H9 (cell line): ENCODE measurements around the gene VPS18. TPM values are rescaled to one million over a fixed set of nuclear protein-coding genes. Genes with fewer than 3 reads are reported as not detected.

Source experiments
- DNase-seq: peaks from one replicate; pipeline ENCODE4 v3.0.0-alpha.2; 2017
- H2AFZ ChIP-seq: one replicate; pipeline ENCODE4 v1.6.1; 2013; ENCODE audit warnings: mild to moderate bottlenecking, low read length, control low read depth, moderate library complexity
- H2AK5ac ChIP-seq: 2 replicates; pipeline ENCODE4 v1.6.1; 2013; ENCODE audit warnings: low read length, control low read depth, mixed read lengths; ENCODE audit not compliant: insufficient read length
- H2BK120ac ChIP-seq: one replicate; pipeline ENCODE4 v1.6.1; 2013; ENCODE audit warnings: low read depth, mild to moderate bottlenecking, low read length, control low read depth, inconsistent platforms; ENCODE audit not compliant: poor library complexity, severe bottlenecking
- H2BK12ac ChIP-seq: 2 replicates; pipeline ENCODE4 v1.6.1; 2013; ENCODE audit warnings: low read length, control low read depth, mixed read lengths, low read depth; ENCODE audit not compliant: insufficient read length
- H2BK15ac ChIP-seq: 2 replicates; pipeline ENCODE4 v1.6.1; 2013; ENCODE audit warnings: low read depth, low read length, control low read depth
- H2BK20ac ChIP-seq: one replicate; pipeline ENCODE4 v1.6.1; 2013; ENCODE audit warnings: low read depth, mild to moderate bottlenecking, low read length, control low read depth, inconsistent platforms; ENCODE audit not compliant: poor library complexity, severe bottlenecking
- H2BK5ac ChIP-seq: 2 replicates; pipeline ENCODE4 v1.6.1; 2013; ENCODE audit warnings: low read length, control low read depth, mixed read lengths; ENCODE audit not compliant: insufficient read length
- H3K14ac ChIP-seq: 2 replicates; pipeline ENCODE4 v1.6.1; 2013; ENCODE audit warnings: low read length, control low read depth; ENCODE audit not compliant: insufficient read depth
- H3K18ac ChIP-seq: 2 replicates; pipeline ENCODE4 v1.6.1; 2013; ENCODE audit warnings: low read depth, mild to moderate bottlenecking, mixed read lengths, low read length, control low read depth; ENCODE audit not compliant: insufficient read length
- H3K23ac ChIP-seq: 2 replicates; pipeline ENCODE4 v1.6.1; 2013; ENCODE audit warnings: low read length, control low read depth, mixed read lengths, low read depth; ENCODE audit not compliant: insufficient read length
- H3K23me2 ChIP-seq: 2 replicates; pipeline ENCODE4 v1.6.1; 2013; ENCODE audit warnings: low read depth, mild to moderate bottlenecking, mixed read lengths, low read length, control low read depth; ENCODE audit not compliant: insufficient read length, poor library complexity, severe bottlenecking
- H3K27ac ChIP-seq: 2 replicates; pipeline ENCODE4 v1.5.1; 2013; ENCODE audit warnings: low read length, control low read depth, mixed read lengths, low read depth; ENCODE audit not compliant: insufficient read length
- H3K27me3 ChIP-seq: 2 replicates; pipeline ENCODE4 v1.6.1; 2013; ENCODE audit warnings: low read length, control low read depth, inconsistent platforms; ENCODE audit not compliant: insufficient read depth
- H3K4ac ChIP-seq: 2 replicates; pipeline ENCODE4 v1.6.1; 2013; ENCODE audit warnings: low read depth, mild to moderate bottlenecking, control low read depth, inconsistent platforms, low read length, moderate library complexity
- H3K4me1 ChIP-seq: 2 replicates; pipeline ENCODE4 v1.6.1; 2013; ENCODE audit warnings: low read length, control low read depth, inconsistent platforms; ENCODE audit not compliant: insufficient read depth
- H3K4me2 ChIP-seq: 2 replicates; pipeline ENCODE4 v1.6.1; 2013; ENCODE audit warnings: low read length, control low read depth, mixed read lengths; ENCODE audit not compliant: insufficient read length, insufficient read depth
- H3K56ac ChIP-seq: 2 replicates; pipeline ENCODE4 v1.6.1; 2013; ENCODE audit warnings: low read depth, mild to moderate bottlenecking, mixed read lengths, low read length, control low read depth; ENCODE audit not compliant: insufficient read length
- H3K79me1 ChIP-seq: 2 replicates; pipeline ENCODE4 v1.6.1; 2013; ENCODE audit warnings: low read depth, mild to moderate bottlenecking, moderate library complexity, low read length, control low read depth, inconsistent platforms; ENCODE audit not compliant: insufficient read depth, poor library complexity, severe bottlenecking
- H3K79me2 ChIP-seq: 2 replicates; pipeline ENCODE4 v1.6.1; 2013; ENCODE audit warnings: low read length, control low read depth, inconsistent platforms; ENCODE audit not compliant: insufficient read depth
- H3K9ac ChIP-seq: 2 replicates; pipeline ENCODE4 v1.6.1; 2013; ENCODE audit warnings: low read length, control low read depth, mixed read lengths; ENCODE audit not compliant: insufficient read length; ENCODE audit errors: extremely low read depth
- H3K9me3 ChIP-seq: one replicate; pipeline ENCODE4 v1.6.1; 2013; ENCODE audit warnings: low read depth, low read length, inconsistent platforms; ENCODE audit not compliant: control insufficient read depth
- H3T11ph ChIP-seq: one replicate; pipeline ENCODE4 v1.6.1; 2013; ENCODE audit warnings: mild to moderate bottlenecking, low read length, control low read depth, inconsistent platforms
- H4K20me1 ChIP-seq: one replicate; pipeline ENCODE4 v1.6.1; 2013; ENCODE audit not compliant: control insufficient read depth, insufficient read length, insufficient read depth
- H4K5ac ChIP-seq: 2 replicates; pipeline ENCODE4 v1.6.1; 2013; ENCODE audit warnings: low read depth, mild to moderate bottlenecking, mixed read lengths, low read length, control low read depth; ENCODE audit not compliant: insufficient read length
- H4K8ac ChIP-seq: replicated peaks from 2 replicates; pipeline ENCODE4 v1.6.1; 2013; ENCODE audit warnings: low read length, control low read depth, mixed read lengths, low read depth; ENCODE audit not compliant: insufficient read length
- H4K91ac ChIP-seq: 2 replicates; pipeline ENCODE4 v1.6.1; 2013; ENCODE audit warnings: low read depth, mild to moderate bottlenecking, moderate library complexity, mixed read lengths, low read length, control low read depth; ENCODE audit not compliant: insufficient read length
- H3K27ac Mint-ChIP-seq, 3 experiments: 2 replicates in 2 of 3; 3 replicates in 1 of 3; pipeline ENCODE4 v1.8.0; 2020 to 2021; ENCODE audit warnings: mixed read lengths in 3 of 3, mild to moderate bottlenecking in 1 of 3, moderate library complexity in 1 of 3
- H3K27me3 Mint-ChIP-seq: 2 replicates; pipeline ENCODE4 v1.8.0; 2021; ENCODE audit warnings: low read depth, mild to moderate bottlenecking, moderate library complexity, mixed read lengths
- H3K36me3 Mint-ChIP-seq, 3 experiments: 2 replicates in 2 of 3; 3 replicates in 1 of 3; pipeline ENCODE4 v1.8.0; 2020 to 2021; ENCODE audit warnings: low read depth in 3 of 3, mixed read lengths in 3 of 3; ENCODE audit not compliant: insufficient read depth in 1 of 3
- H3K4me1 Mint-ChIP-seq, 2 experiments: 2 replicates each; pipeline ENCODE4 v1.8.0; 2020; ENCODE audit warnings: mixed read lengths in 2 of 2
- H3K4me3 Mint-ChIP-seq, 2 experiments: 2 replicates in 1 of 2; 3 replicates in 1 of 2; pipeline ENCODE4 v1.8.0; 2020 to 2021; ENCODE audit warnings: mild to moderate bottlenecking in 2 of 2, mixed read lengths in 2 of 2, moderate library complexity in 1 of 2
- H3K9me3 Mint-ChIP-seq, 2 experiments: 2 replicates in 1 of 2; 3 replicates in 1 of 2; pipeline ENCODE4 v1.8.0; 2020; ENCODE audit warnings: mild to moderate bottlenecking in 2 of 2, mixed read lengths in 2 of 2, moderate library complexity in 1 of 2
- CTCF ChIP-seq: fragments of 200-600 bp; sonication (generic); conservative IDR thresholded peaks from 3 replicates; pipeline ENCODE4 v1.8.0; 2021; ENCODE audit warnings: antibody characterized with exemption, mild to moderate bottlenecking
- WGBS: extraction: QIAGEN DNeasy Blood & Tissue Kit; methylation state at CpG from one replicate; pipeline ENCODE4 v1.1.7; 2013; ENCODE audit warnings: missing lambda C conversion rate, low lambda C conversion rate, mixed read lengths; ENCODE audit not compliant: insufficient read length; ENCODE audit errors: extremely low coverage; 5-methylcytosine and 5-hydroxymethylcytosine counted together
- total RNA-seq: library from RNA; stranded (reverse); gene quantifications from 2 replicates; pipeline ENCODE4 v1.2.1, GENCODE V29; 2021

VPS18 gene
- total RNA-seq, 1 experiment from 2014 or later = 45.0 TPM

DNA sequence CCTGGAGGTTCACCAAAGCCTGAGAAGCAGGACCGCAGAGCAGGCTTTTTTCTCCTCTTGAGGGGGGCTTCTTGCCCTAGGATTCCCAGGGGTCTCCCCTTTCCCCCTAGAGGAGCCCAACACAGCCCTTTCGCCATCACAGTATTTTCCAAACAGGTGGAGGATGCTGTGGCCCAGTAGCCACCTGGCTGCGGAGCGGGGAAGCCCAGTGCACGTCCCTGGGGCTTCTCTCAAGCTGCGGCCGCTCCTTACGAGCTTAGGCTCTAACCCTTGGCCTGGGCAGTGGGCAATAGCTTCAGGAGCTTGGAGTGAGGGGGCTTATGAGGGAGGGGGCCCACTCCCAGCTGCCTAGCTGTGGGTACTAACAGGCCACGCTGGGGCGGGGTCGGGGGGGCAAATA is 23.3 kb downstream of the VPS18 start:
- H2BK120ac ChIP-seq = no peak overlapping the region
- H3K23ac ChIP-seq = no peak overlapping the region
- peak; percentile 37 for TF ChIP-seq CTCF
- H3K27ac ChIP-seq = no peak overlapping the region
- H2AFZ ChIP-seq = no peak overlapping the region
- no peak overlapping the region for H4K5ac ChIP-seq
- no peaks in the 10 kb centered on the region for H3K4me1 ChIP-seq
- WGBS = no CpG with 5 or more reads among the region's 11 CpGs
- no peak overlapping the region for H4K8ac ChIP-seq
- H3K23me2 ChIP-seq = no peaks in the 10 kb centered on the region
- no peaks in the 10 kb centered on the region for H3K79me2 ChIP-seq
- Mint-ChIP-seq H3K27me3 (peaks cover 74% of the 10 kb centered on the region), H3K4me3 (no peak overlapping the region), H3K27ac (no peak overlapping the region), H3K36me3 (no peaks in the 10 kb centered on the region; a peak in 1 of 7 replicates), H3K4me1 (peaks cover 7 to 15% of the 10 kb centered on the region in 2 experiments), H3K9me3 (no peaks in the 10 kb centered on the region)
- DNase-seq = no peak
- no peak overlapping the region; the same call in 1 of the 2 replicates for H3K14ac ChIP-seq
- H3K4ac ChIP-seq = no peak overlapping the region
- H3K9ac ChIP-seq = no peak overlapping the region
- no peak overlapping the region for H2BK5ac ChIP-seq
- H3K18ac ChIP-seq = no peak overlapping the region
- H3K79me1 ChIP-seq = no peaks in the 10 kb centered on the region
- H3K4me2 ChIP-seq = no peak overlapping the region
- H4K91ac ChIP-seq = no peak overlapping the region
- H2AK5ac ChIP-seq = no peak overlapping the region
- no peak overlapping the region for H2BK15ac ChIP-seq
- no peaks in the 10 kb centered on the region for H3K9me3 ChIP-seq
- H2BK12ac ChIP-seq = no peak overlapping the region
- no peak overlapping the region for H2BK20ac ChIP-seq
- H3K27me3 ChIP-seq = no peaks in the 10 kb centered on the region; the same call in 1 of the 2 replicates
- no peak overlapping the region for H3K56ac ChIP-seq
- H4K20me1 ChIP-seq = no peaks in the 10 kb centered on the region
- no peak overlapping the region for H3T11ph ChIP-seq
